GM18870 (cell line): ENCODE measurements around the gene DNAH5.

Experiments used
- ATAC-seq: cut with Tn5 transposase; IDR thresholded peaks from one replicate; pipeline ENCODE4 v1.9.1; 2021; ENCODE audit warnings: moderate library complexity; ENCODE audit not compliant: unreplicated experiment

The DNAH5 gene

DNA sequence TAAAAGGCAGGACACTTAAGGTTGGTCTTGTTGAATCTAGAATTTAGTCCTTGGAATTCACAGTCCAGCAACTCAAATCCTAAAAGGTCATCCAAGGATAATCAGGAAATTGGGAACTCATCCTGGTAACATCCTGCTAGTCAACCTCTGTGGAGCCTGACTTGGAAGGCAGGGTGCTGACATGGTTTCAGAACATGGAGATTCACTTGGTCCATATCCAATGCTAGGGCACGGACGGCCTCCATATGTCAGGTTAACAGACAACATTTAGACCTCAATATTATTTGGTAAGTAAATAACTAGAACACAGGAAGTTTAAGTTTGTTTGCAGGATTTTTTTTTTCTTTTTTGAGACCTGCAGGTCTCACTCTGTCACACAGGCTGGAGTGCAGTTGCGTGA is 783 bp upstream of the DNAH5 start:
- no peak for ATAC-seq

DNA sequence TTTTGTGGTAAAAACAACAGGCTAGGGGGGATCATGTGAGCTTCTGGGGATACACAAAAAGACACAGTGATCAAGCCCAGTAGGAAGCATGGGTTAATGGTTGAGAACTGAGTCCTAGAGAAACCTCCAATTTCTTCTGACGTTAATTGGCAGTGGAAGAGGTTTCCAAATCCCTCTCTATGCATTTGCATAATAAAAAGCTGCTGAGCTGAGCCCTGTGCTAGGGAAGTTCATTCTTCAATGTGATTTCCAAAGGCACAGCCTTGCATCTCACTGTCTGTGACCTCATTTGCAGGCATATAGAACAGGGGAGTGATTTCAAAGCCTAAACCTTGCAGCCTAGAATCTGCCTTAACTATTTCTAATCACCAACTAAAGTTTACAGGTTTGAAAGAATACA is 812 bp downstream of the DNAH5 start:
- ATAC-seq = no peak

- no peak for ATAC-seq
These were observed 3.0 kb downstream of the DNAH5 start for GRCh38 chr5:13941468-13941867.

DNA sequence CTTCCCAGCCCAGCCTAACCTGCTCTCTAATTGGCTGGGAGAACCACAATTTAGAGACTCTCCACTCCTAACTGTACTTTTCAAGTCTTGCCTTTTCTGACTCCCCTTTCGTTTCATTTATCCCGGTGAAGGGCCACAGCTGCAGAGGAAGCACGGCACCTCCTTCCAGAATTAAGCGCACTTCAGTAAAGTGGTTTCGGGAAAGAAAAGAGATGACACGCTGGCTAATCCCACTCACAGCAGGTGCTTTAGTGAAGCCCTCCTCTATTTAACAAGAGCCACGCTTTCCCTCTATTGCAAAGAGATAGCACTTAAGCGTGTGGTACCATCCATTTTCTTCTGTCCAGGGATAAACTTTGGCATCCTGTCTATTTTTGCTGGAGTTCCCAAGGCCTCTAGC is 4.8 kb downstream of the DNAH5 start:
- no peak for ATAC-seq

GRCh38 chr5:13934921-13935320 is 9.6 kb downstream of the DNAH5 start:
- ATAC-seq = no peak

DNA sequence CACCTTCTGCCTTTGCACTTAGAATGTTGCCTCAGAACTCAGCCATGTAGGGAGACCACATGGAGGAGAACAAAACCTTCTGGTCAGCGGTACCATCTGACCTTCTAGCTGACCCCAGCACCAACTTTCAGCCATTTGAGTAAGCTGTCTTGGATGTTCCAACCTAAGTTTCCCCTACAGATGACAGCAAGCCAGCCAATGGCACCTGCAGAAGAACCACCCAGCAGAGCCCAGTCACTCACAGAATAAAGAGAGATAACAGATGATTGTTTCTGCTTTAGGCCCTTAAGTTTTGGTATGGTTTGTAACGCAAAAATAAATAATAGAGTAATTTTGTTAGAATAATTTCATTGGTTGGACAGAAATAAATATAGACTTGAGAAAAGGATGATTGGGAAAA is 10.4 kb downstream of the DNAH5 start:
- no peak for ATAC-seq

DNA sequence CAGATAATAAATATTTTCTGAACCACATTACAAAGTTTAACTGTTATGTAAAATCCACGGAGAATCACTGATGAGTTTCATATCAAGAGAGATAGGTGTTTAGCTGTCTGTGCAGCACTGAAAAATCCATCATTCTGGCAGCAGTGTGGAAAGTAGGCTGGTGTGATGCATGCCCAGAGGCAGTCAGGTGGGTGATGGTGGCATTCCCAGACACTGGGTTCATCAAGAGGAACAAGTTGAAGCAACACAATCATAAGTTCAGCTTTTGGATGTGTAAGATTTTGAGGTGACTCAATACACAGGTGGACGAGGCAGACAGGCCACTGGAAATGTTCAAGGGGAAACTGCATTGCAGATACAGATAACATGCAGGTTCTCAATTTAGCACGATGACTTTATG is 11.9 kb downstream of the DNAH5 start:
- no peak for ATAC-seq

GRCh38 chr5:13932011-13932410 is 12.5 kb downstream of the DNAH5 start:
- ATAC-seq = no peak

DNA sequence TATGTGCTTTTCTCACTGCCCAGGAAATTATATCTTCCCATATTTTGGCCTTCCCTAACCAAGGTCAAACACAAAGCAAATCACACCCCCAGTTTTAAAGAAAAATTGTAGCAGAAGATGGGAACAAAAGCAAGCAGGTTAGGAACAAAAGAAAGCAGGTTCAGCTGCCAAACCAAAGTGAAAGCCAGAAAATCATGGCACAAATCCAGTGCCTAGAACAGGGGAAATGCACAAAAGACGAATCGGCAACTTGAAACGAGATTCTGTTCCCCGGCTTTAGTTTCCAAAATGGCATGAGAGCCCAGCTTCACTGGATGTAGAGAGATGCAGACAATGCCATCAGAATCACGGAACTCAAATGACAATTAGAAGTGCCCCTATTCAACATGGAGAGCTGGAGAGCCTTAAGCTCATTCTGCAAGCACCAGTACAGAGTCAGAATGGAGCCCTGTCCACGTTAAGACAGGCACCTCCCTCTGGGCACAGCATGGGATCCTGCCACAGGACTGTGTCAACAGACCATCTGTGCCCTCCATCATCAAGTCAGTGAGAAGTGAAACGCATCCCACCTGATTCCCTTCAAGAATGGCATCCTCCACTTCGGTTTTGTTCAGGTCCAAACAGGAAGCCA is 13.8 kb downstream of the DNAH5 start:
- ATAC-seq = no peak

DNA sequence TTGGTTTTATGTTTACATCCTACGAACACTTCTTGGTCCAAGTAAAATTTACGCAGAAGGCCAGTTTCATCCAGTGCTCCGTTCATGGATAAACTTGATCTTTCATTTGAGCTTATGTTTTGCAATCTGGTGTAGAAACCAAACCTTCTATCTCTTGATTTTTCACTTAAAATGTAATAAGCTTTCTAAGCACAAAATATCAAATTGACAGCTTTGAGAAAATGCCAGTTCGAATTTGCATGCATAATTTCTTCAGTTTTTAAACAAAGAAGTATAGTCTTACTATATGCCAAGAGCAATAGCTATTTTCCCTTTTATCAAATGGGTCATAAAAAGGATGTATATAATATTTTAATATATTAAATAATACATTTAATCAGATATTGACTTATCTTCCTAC is 17.8 kb downstream of the DNAH5 start:
- ATAC-seq = no peak

DNA sequence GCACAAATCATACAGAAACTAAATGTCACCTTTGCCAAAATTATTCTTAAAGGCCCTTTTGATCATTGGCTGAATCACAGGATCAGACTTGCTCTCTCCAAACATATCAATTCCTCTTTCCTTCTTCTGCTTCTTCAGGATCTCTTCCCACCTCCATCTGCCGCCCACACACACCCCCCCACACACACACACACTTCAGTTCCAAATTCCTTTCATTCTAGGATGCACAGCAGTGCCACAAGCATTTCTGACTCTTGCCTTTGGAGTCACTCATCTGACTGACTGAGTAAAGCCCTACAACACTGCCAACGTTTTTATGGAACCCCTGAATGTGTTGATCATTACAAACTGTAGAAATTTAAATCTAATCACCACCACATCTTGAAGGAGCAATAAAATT is 22.9 kb downstream of the DNAH5 start:
- no peak for ATAC-seq

- no peak for ATAC-seq
These were observed 24.7 kb downstream of the DNAH5 start for GRCh38 chr5:13919786-13920185.

- no peak for ATAC-seq
These were observed 25.4 kb downstream of the DNAH5 start for GRCh38 chr5:13919087-13919486.

DNA sequence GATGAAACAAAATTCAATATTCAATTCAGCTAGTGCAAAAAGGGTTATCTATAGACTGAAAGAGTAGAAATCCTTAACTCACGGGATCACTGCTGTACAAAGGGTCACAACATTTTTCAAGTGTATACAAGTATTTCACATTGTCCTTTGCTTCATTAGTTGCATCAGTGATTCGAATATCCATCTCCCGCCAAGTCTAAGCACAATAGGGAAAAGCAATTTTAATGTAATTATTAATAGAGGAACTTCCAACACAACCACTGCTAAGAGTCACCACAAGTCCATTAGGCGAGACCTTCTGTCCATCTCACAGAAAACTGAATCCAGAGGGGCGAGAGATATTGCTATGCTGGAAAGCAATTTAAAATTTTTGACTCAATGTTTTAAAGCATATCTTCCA is 27.4 kb downstream of the DNAH5 start:
- ATAC-seq = no peak

GRCh38 chr5:13913962-13914361 is 30.5 kb downstream of the DNAH5 start:
- no peak for ATAC-seq

DNA sequence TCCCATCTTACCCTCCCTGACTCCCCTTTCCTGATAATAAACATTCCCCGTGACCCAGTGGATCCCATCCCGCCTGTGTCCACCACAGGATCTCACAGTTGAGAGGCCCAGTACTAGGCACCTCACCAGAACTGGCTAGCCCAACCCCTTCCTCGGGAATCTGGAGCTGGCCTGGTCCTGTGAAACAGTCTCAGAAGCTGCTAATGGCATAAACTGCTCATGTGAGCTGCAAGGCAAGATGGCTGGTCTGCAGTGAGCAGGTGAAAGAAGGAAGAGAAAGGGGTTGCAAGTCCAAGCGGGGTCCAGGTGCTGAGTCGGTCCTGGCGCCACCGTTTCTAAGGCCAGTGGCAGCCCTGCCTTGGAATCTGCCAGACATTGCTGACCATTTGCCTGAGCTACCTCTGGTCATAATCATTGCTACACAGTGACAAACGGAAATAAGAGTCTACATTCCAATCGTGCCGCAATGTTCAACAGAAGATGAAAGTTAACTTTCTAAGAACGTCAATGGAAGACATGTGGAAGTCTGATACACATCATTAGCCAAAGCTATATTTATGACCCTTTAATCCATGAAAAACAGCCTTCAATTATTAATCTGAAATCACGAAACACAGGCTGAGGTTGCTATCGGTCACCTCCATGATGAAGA is 33.7 kb downstream of the DNAH5 start:
- ATAC-seq = no peak

DNA sequence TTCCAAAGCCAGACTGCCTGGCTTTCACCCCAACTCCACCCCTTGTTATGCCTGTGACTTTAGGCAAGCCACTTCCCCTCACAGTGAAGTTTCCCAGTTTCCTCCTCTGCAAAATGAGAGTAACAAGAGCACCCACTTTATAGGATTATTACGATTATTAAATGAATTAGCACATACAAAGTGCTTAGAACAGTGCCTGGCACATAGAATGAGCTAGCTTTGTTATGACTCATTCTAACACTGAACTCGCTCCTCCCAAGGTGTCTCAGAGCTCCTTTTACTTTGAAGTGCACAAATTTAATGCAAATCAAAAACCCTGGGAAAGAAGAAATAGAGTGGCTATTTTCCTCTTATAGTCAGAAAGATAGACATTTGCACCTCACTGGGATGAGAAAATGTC is 34.3 kb downstream of the DNAH5 start:
- no peak for ATAC-seq

DNA sequence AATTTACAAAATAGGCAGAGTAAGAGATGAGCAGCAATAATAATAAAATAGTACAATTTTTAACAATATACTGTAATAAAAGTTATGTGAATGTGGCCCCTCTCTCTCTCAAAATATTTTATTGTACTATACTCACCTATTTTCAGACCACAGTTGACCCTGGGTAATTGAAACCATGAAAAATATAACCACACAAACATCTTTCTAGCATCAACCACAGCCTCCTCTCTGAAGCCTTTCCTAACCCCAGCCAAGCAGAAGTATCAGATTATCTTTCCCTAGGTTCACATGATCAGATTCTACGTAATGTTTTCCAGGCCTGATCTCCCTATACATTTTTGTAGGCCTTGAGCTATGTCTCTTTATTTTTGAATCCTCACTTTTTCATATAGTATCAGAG is 35.2 kb downstream of the DNAH5 start:
- no peak for ATAC-seq

DNA sequence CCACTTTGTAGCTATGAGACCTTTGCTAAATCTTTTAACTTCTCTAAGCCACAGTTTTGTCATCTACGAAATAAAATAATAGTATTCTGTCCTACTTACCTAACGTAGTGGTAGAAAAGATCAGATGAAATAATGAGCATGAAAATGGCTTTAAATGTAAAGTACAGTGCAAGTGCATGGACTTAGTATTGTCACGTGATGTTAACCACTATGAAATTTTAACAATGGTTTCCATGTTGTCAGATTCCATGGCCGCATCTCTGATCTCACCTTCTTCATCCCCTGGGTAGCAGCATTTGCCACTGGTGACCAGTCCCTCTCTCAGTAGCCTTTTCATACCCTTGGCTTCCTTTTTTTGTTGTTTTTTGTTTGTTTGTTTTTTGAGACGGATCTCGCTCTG is 45.9 kb downstream of the DNAH5 start:
- ATAC-seq = no peak

DNA sequence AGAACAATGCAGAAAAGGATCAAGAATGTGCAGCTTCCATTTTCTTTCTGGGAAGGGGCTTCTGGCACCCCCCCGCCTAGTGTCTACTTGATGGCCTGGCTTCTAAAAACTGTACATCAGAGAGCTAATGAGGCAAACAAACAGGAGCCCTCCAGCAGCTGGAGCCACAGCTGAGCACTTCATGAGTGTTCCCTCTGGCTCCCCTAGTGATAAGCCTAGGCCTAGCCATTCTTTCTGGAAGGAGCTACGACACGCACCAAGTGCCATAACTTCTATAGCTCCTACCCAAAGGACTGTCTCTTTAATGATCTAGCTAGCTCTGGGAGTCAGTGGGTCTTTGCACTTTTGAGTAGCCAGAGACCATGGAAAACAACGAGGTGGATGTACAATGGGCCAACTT is 66.1 kb downstream of the DNAH5 start:
- ATAC-seq = no peak

DNA sequence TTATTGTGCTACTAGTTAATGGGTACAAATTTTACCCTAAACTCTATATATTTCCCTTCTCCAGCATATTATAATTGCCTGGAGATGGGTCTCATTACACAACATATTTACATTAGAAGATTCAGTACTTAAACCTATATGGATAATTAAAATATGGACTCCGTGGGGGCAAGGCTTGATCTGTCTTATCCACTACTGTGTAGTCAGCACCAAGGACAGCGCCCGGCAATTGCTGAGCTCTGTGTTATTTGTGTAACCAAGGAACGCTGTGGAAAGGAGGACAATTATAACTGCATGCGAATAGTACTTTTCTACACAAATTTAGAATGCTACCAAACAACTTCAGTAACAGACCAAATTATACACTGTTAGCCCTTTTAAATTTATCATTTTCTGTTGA is 77.7 kb downstream of the DNAH5 start:
- ATAC-seq = no peak

GRCh38 chr5:13865312-13865711 is 79.2 kb downstream of the DNAH5 start:
- no peak for ATAC-seq

DNA sequence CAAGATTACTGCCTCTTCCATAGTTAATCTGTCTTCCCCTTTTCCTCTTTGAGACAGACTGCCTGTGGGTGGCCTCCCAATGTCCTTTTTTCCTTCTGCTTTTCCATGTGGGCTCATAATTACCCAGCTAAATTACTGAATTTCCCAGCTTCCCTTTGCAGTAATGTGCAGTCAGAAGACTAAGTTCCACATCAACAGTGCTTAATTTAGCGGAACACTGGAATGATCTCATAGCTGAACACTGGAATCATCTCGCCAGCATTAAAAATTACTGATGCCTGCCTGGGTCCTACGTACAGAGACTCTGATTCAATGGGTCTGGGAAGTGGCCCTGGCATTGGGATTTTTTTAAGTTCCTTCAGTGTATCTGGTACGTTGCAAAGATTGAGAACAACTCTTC is 84.3 kb downstream of the DNAH5 start:
- ATAC-seq = no peak
